Tibial artery (tissue), 4 donors: ENCODE results near the gene CNGB1.
"Not testable (repeated sequence)": the region's sequence is repeated elsewhere in the genome, so short reads cannot be mapped to it uniquely, and the experiment has no call there.

Source experiments
- DNase-seq, 2 donors: peaks; one replicate each; pipeline ENCODE4 v3.0.0-alpha.2; 2019
- H3K27ac ChIP-seq, 2 donors: fragments of 200-600 bp; sonication (generic) in 1 of 2; 1 replicate in 1 of 2; 2 replicates in 1 of 2; pipeline ENCODE4 v1.5.1; 2018 to 2019; ENCODE audit warnings: mild to moderate bottlenecking in 1 of 2
- H3K27me3 ChIP-seq, 2 donors: fragments of 200-600 bp; sonication (generic) in 1 of 2; one replicate each; pipeline versions ENCODE4 v1.5.1 to v1.6.0; 2016 to 2019
- H3K36me3 ChIP-seq, 3 donors: fragments of 200-600 bp; sonication (generic) in 2 of 3; one replicate each; pipeline ENCODE4 v1.5.1; 2016 to 2019; ENCODE audit warnings: mild to moderate bottlenecking in 2 of 3
- H3K4me1 ChIP-seq, 4 donors: fragments of 200-600 bp; sonication (generic) in 2 of 4; 1 replicate in 3 of 4; 2 replicates in 1 of 4; pipeline ENCODE4 v1.5.1; 2016 to 2019
- H3K4me3 ChIP-seq, 2 donors: fragments of 200-600 bp; sonication (generic) in 1 of 2; 1 replicate in 1 of 2; 2 replicates in 1 of 2; pipeline ENCODE4 v1.5.1; 2018 to 2019; ENCODE audit warnings: mild to moderate bottlenecking in 2 of 2
- H3K9me3 ChIP-seq, 3 donors: fragments of 200-600 bp; sonication (generic) in 1 of 3; one replicate each; pipeline ENCODE4 v1.5.1; 2016 to 2019
- intact Hi-C: fragments of 100-400 bp; cut with DNase I; formaldehyde crosslinking; loops from one replicate; pipeline ENCODE4 v1.15.0; 2023; ENCODE audit warnings: low total_unique reads
- TF ChIP-seq, protein P1 (sequence below), 2 experiments: fragments of 200-600 bp in 1 of 2; fragments of 450-650 bp in 1 of 2; IDR thresholded peaks; one replicate each; pipeline ENCODE4 v1.5.1; 2017 to 2019; ENCODE audit warnings: antibody characterized with exemption in 2 of 2, mild to moderate bottlenecking in 1 of 2, moderate library complexity in 1 of 2

Gene CNGB1

DNA sequence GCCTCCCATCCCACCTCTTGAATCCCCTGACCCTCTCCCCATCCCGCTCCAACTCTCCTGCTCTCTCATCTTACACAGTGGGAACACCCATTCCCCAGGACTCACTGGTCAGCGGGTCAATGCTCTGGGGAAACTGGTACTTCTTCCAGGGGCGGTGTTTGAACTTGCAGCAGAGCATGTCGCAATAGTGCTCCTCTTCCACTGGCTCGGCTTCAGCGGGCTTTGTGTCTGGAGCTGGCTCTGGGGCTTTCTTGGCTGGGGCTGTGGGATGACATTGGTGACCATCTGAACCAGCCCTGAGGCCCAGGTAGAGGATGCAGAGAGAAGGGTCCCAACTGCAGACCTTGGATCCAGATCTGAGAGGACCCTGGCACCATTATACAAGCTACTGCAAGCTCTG is 51.9 kb downstream of the CNGB1 start:
- no peak for DNase-seq
- Histone ChIP-seq H3K9me3 (peaks cover 0 to 2% (median 0%) of the 10 kb centered on the region in 3 donors), H3K36me3 (no peaks in the 10 kb centered on the region), H3K4me1 (no peaks in the 10 kb centered on the region), H3K27me3 (peaks cover 0 to 20% of the 10 kb centered on the region in 2 donors), H3K4me3 (no peak overlapping the region), H3K27ac (no peak overlapping the region)
- intact Hi-C loops, result no loop called here
- TF ChIP-seq, protein P1, sequence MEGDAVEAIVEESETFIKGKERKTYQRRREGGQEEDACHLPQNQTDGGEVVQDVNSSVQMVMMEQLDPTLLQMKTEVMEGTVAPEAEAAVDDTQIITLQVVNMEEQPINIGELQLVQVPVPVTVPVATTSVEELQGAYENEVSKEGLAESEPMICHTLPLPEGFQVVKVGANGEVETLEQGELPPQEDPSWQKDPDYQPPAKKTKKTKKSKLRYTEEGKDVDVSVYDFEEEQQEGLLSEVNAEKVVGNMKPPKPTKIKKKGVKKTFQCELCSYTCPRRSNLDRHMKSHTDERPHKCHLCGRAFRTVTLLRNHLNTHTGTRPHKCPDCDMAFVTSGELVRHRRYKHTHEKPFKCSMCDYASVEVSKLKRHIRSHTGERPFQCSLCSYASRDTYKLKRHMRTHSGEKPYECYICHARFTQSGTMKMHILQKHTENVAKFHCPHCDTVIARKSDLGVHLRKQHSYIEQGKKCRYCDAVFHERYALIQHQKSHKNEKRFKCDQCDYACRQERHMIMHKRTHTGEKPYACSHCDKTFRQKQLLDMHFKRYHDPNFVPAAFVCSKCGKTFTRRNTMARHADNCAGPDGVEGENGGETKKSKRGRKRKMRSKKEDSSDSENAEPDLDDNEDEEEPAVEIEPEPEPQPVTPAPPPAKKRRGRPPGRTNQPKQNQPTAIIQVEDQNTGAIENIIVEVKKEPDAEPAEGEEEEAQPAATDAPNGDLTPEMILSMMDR (IDR thresholded peaks at IDR 0.05), result no peak

DNA sequence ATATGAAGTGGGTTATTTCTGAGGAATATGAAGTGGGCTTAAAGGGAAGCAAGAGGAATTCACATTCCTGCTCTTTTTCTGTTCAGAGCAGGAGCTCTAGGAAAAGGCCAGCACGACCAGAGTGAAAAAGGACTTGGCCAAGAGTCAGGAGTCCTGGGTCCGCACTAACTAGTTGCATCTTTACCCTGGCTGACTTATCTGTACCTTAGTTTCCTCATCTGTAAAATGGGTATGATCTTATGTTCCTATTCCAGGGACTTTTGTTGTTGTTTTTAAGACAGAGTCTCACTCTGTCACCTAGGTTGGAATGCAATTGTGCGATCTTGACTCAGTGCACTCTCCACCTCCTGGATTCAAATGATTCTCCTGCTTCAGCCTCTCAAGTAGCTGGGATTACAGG is 52.5 kb downstream of the CNGB1 start:
- no peaks in the 10 kb centered on the region for H3K4me1 ChIP-seq
- peaks cover 0 to 2% (median 0%) of the 10 kb centered on the region in 3 donors for H3K9me3 ChIP-seq
- no peak for DNase-seq
- H3K27me3 ChIP-seq, result peaks cover 0 to 18% of the 10 kb centered on the region in 2 donors
- no peak overlapping the region for H3K27ac ChIP-seq
- H3K4me3 ChIP-seq, result no peak overlapping the region
- intact Hi-C loops, result no loop called here
- H3K36me3 ChIP-seq, result no peaks in the 10 kb centered on the region
- TF ChIP-seq, protein P1 (IDR thresholded peaks at IDR 0.05), result no peak

- H3K27ac ChIP-seq, H3K36me3 ChIP-seq, intact Hi-C loops, H3K4me1 ChIP-seq, DNase-seq, H3K9me3 ChIP-seq, H3K4me3 ChIP-seq: not testable (repeated sequence)
- peaks cover 0 to 14% of the 10 kb centered on the region in 2 donors for H3K27me3 ChIP-seq
Observed at GRCh38 chr16:57917929-57918328, 53.0 kb downstream of the CNGB1 start.

DNA sequence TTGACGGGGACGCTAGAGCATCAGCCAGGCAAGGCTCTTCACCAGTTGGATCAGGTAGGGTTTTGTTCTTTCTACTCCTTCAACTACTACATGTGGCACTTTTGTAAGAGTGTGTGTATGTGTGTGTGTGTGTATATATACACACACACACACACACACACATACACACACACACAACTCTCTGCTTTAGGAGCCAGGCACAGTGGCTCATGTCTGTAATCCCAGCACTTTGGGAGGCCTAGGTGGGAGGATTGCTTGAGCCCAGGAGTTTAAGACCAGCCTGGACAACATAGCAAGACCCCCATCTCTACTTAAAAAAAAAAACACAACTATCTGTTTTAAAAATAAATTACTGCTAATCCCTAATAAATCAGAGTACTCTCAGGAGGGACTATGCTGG is 53.4 kb downstream of the CNGB1 start:
- H3K4me1 ChIP-seq, H3K36me3 ChIP-seq, DNase-seq, H3K27ac ChIP-seq, H3K4me3 ChIP-seq, intact Hi-C loops, H3K9me3 ChIP-seq: not testable (repeated sequence)
- peaks cover 0 to 11% of the 10 kb centered on the region in 2 donors for H3K27me3 ChIP-seq

GRCh38 chr16:57916735-57917438 is 54.0 kb downstream of the CNGB1 start:
- Histone ChIP-seq H3K4me1 (no peaks in the 10 kb centered on the region), H3K27ac (no peak overlapping the region), H3K36me3 (no peaks in the 10 kb centered on the region), H3K4me3 (no peak overlapping the region), H3K27me3 (peaks cover 0 to 15% of the 10 kb centered on the region in 2 donors), H3K9me3 (peaks cover 0 to 2% (median 0%) of the 10 kb centered on the region in 3 donors)
- TF ChIP-seq, protein P1 (IDR thresholded peaks at IDR 0.05), result no peak
- intact Hi-C loops, result no loop called here
- no peak for DNase-seq

GRCh38 chr16:57915811-57916488 is 55.0 kb downstream of the CNGB1 start:
- intact Hi-C loops, result no loop called here

More at GRCh38 chr16:57915811-57916488, 55.0 kb downstream of the CNGB1 start:
- TF ChIP-seq, protein P1 (IDR thresholded peaks at IDR 0.05), result no peak
- no peak overlapping the region for H3K4me3 ChIP-seq
- H3K27me3 ChIP-seq, result peaks cover 0 to 17% of the 10 kb centered on the region in 2 donors
- no peaks in the 10 kb centered on the region for H3K36me3 ChIP-seq
- no peaks in the 10 kb centered on the region for H3K4me1 ChIP-seq
- H3K9me3 ChIP-seq, result peaks cover 0 to 2% (median 0%) of the 10 kb centered on the region in 3 donors
- no peak for DNase-seq
- no peak overlapping the region for H3K27ac ChIP-seq
